Measurements from ENCODE around the gene ZNF30. TPM values are rescaled to one million over a fixed set of nuclear protein-coding genes. Genes with fewer than 3 reads are reported as not detected.
"Not testable (repeated sequence)": the region's sequence is repeated elsewhere in the genome, so short reads cannot be mapped to it uniquely, and the experiment has no call there.

The ZNF30 gene
- total and polyA plus RNA-seq, 4 donors, result 1.3 to 1.8 (median 1.7) TPM

- Histone ChIP-seq H3K9ac (ENCODE audit: low read depth in 1 of 2, low read length in 2 of 2) (no peak overlapping the region), H3K27me3 (ENCODE audit: control insufficient read depth in 4 of 4, insufficient read depth in 4 of 4, low read length in 3 of 4) (no peaks in the 10 kb centered on the region), H3K27ac (ENCODE audit: low read depth in 1 of 2, low read length in 2 of 2) (no peak overlapping the region), H3K9me3 (ENCODE audit: control insufficient read depth in 4 of 4, low read length in 3 of 4) (peaks cover 7 to 19% (median 15%) of the 10 kb centered on the region in 4 donors), H3K4me1 (ENCODE audit: control insufficient read depth in 4 of 4, insufficient read depth in 4 of 4, low read length in 3 of 4) (peaks cover 11 to 17% (median 11%) of the 10 kb centered on the region in 4 donors), H3K4me3 (ENCODE audit: low read depth in 1 of 3, low read length in 3 of 3) (no peak overlapping the region), H3K36me3 (ENCODE audit: control insufficient read depth in 4 of 4, insufficient read depth in 3 of 4, low read depth in 1 of 4, low read length in 3 of 4) (peaks cover 0 to 17% (median 8%) of the 10 kb centered on the region in 4 donors)
- DNase-seq (ENCODE audit: low spot score), result no peak
- WGBS, result 63% methylated on average over 6 of the region's 6 CpGs
- no peak for TF ChIP-seq CTCF (IDR thresholded peaks at IDR 0.05; ENCODE audit: low read depth, low read length, missing input control)
- no peak for TF ChIP-seq RAD21 (IDR thresholded peaks at IDR 0.05)
- no peak for TF ChIP-seq EGR1 (IDR thresholded peaks at IDR 0.05; ENCODE audit: low read depth in 2 of 2)
- no peak for TF ChIP-seq GABPA (IDR thresholded peaks at IDR 0.05 in 1 of 2, conservative IDR thresholded peaks at IDR 0.05 in 1 of 2)
Observed at GRCh38 chr19:34964598-34964997, 37.9 kb downstream of the ZNF30 start.

- DNase-seq (ENCODE audit: low spot score); H3K9ac ChIP-seq (ENCODE audit: low read depth in 1 of 2, low read length in 2 of 2); H3K36me3 ChIP-seq (ENCODE audit: control insufficient read depth in 4 of 4, insufficient read depth in 3 of 4, low read depth in 1 of 4, low read length in 3 of 4); H3K27me3 ChIP-seq (ENCODE audit: control insufficient read depth in 4 of 4, insufficient read depth in 4 of 4, low read length in 3 of 4); H3K27ac ChIP-seq (ENCODE audit: low read depth in 1 of 2, low read length in 2 of 2); H3K9me3 ChIP-seq (ENCODE audit: control insufficient read depth in 4 of 4, low read length in 3 of 4); H3K4me3 ChIP-seq (ENCODE audit: low read depth in 1 of 3, low read length in 3 of 3): not testable (repeated sequence)
- H3K4me1 ChIP-seq (ENCODE audit: control insufficient read depth in 4 of 4, insufficient read depth in 4 of 4, low read length in 3 of 4), result peaks cover 11 to 17% (median 11%) of the 10 kb centered on the region in 4 donors
- WGBS, result 83% methylated on average over 5 of the region's 5 CpGs
Observed at GRCh38 chr19:34965505-34965904, 38.8 kb downstream of the ZNF30 start.

GRCh38 chr19:34967551-34967950 lies 40.8 kb downstream of the ZNF30 start:
- H3K9me3 ChIP-seq (ENCODE audit: control insufficient read depth in 4 of 4, low read length in 3 of 4), result no peaks in the 10 kb centered on the region
- H3K27me3 ChIP-seq (ENCODE audit: control insufficient read depth in 4 of 4, insufficient read depth in 4 of 4, low read length in 3 of 4), result no peaks in the 10 kb centered on the region
- no peak overlapping the region for H3K4me3 ChIP-seq (ENCODE audit: low read depth in 1 of 3, low read length in 3 of 3)
- H3K27ac ChIP-seq (ENCODE audit: low read depth in 1 of 2, low read length in 2 of 2), result no peak overlapping the region
- no peak overlapping the region for H3K9ac ChIP-seq (ENCODE audit: low read depth in 1 of 2, low read length in 2 of 2)
- no peak for DNase-seq (ENCODE audit: low spot score)
- H3K4me1 ChIP-seq (ENCODE audit: control insufficient read depth in 4 of 4, insufficient read depth in 4 of 4, low read length in 3 of 4), result peaks cover 8 to 13% (median 10%) of the 10 kb centered on the region in 4 donors
- H3K36me3 ChIP-seq (ENCODE audit: control insufficient read depth in 4 of 4, insufficient read depth in 3 of 4, low read depth in 1 of 4, low read length in 3 of 4), result no peaks in the 10 kb centered on the region
- 73% methylated on average over 6 of the region's 6 CpGs for WGBS
- TF ChIP-seq HNF4A (conservative IDR thresholded peaks at IDR 0.05), result no peak
- TF ChIP-seq CTCF (IDR thresholded peaks at IDR 0.05; ENCODE audit: low read depth, low read length, missing input control), result no peak
- TF ChIP-seq YY1 (IDR thresholded peaks at IDR 0.05), result no peak
- TF ChIP-seq SP1 (IDR thresholded peaks at IDR 0.05), result no peak
- no peak for TF ChIP-seq ZBTB33 (IDR thresholded peaks at IDR 0.05)
- TF ChIP-seq TAF1 (conservative IDR thresholded peaks at IDR 0.05), result no peak
- TF ChIP-seq REST (IDR thresholded peaks at IDR 0.05), result no peak
- TF ChIP-seq JUND (IDR thresholded peaks at IDR 0.05), result no peak
- TF ChIP-seq ATF3 (IDR thresholded peaks at IDR 0.05), result no peak
- no peak for TF ChIP-seq FOXA2 (IDR thresholded peaks at IDR 0.05)
- no peak for TF ChIP-seq RAD21 (IDR thresholded peaks at IDR 0.05)
- no peak for TF ChIP-seq EGR1 (IDR thresholded peaks at IDR 0.05; ENCODE audit: low read depth in 2 of 2)
- no peak for TF ChIP-seq FOXA1 (IDR thresholded peaks at IDR 0.05)
- no peak for TF ChIP-seq HNF4G (IDR thresholded peaks at IDR 0.05)
